IPS-20b (cell line): ENCODE results near the gene ACP7.

Experiments
- H3K27ac ChIP-seq: one replicate; pipeline ENCODE4 v1.5.1; 2013; ENCODE audit warnings: low read length
- H3K27me3 ChIP-seq: 2 replicates; pipeline ENCODE4 v1.6.1; 2013; ENCODE audit warnings: mild to moderate bottlenecking, low read length, inconsistent platforms; ENCODE audit not compliant: insufficient read depth
- H3K36me3 ChIP-seq: 2 replicates; pipeline ENCODE4 v1.6.1; 2013; ENCODE audit warnings: low read depth, mild to moderate bottlenecking, inconsistent platforms, low read length, moderate library complexity; ENCODE audit not compliant: insufficient read depth
- H3K4me1 ChIP-seq: 2 replicates; pipeline ENCODE4 v1.6.1; 2013; ENCODE audit warnings: mild to moderate bottlenecking, control low read depth, inconsistent platforms, low read length, moderate library complexity; ENCODE audit not compliant: insufficient read depth
- H3K4me3 ChIP-seq: 2 replicates; pipeline ENCODE4 v1.5.1; 2013; ENCODE audit warnings: mild to moderate bottlenecking, low read length, inconsistent platforms
- H3K9ac ChIP-seq: 2 replicates; pipeline ENCODE4 v1.6.1; 2013; ENCODE audit warnings: low read depth, mild to moderate bottlenecking, inconsistent platforms, low read length, moderate library complexity
- H3K9me3 ChIP-seq: 2 replicates; pipeline ENCODE4 v1.6.1; 2013; ENCODE audit warnings: mild to moderate bottlenecking, low read depth, low read length, inconsistent platforms; ENCODE audit not compliant: insufficient read depth

Gene ACP7

DNA sequence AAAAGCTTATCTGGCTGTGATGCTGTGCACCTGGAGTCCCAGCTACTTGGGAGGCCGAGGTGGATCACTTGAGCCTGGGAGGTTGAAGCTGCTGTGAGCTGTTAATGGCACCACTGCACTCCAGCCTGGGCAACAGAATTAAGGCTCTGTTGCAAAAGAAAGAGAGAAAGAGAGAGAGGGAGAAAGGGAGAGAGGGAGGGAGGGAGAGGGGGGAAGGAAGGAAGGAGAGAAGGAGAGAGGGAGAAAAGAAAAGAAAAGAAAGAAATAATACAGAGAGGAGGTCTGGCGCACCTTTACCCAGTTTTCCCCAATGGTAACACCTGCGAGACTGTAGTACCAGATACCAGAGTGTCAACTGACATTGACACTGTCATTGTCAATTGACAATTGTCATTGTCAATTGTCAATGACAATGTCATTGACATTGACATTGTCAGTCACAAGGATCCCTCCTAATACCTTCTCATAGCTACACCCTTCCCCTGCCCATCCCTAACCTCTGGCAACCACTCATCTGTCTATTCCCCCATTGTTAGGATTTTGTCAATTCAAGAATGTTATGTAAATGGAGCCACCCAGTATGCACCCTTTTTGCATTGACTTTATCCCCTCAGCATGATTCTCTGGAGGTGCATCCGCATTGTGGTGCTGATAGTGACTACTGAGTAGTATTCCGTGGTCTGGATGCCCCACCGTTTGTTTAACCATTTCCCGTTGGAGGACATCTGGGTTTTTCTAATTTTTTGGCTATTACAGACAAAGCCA lies 62.7 kb downstream of the ACP7 start:
- no peaks in the 10 kb centered on the region for H3K36me3 ChIP-seq
- no peaks in the 10 kb centered on the region for H3K27me3 ChIP-seq
- no peak overlapping the region for H3K27ac ChIP-seq
- H3K4me3 ChIP-seq = peak overlapping the region; percentile 41; the same call in 1 of the 2 replicates
- no peaks in the 10 kb centered on the region for H3K9me3 ChIP-seq
- peaks cover 25% of the 10 kb centered on the region; the same call in 1 of the 2 replicates for H3K4me1 ChIP-seq
- no peak overlapping the region for H3K9ac ChIP-seq

DNA sequence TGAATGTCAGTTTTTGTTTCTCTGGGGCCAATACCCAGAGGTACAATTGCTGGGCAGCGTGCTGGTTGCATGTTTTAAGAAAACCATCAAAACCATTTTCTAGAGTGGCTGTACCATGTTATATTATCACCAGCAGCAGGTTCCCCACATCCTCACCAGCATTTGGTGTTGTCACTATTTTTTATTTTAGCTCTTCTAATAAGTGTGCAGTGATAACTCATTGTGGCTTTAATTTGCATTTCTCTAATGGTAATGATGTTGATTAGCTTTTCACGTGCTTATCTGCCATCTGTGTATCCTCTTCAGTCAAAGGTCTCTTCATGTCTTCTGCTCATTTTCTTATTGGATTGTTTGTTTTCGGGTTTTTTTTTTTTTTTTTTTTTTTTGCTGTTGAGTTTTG lies 63.3 kb downstream of the ACP7 start:
- Histone ChIP-seq H3K4me3 (peak overlapping the region; percentile 41; the same call in 1 of the 2 replicates), H3K9ac (no peak overlapping the region), H3K4me1 (peaks cover 25% of the 10 kb centered on the region; the same call in 1 of the 2 replicates), H3K27me3 (no peaks in the 10 kb centered on the region), H3K27ac (no peak overlapping the region), H3K36me3 (no peaks in the 10 kb centered on the region), H3K9me3 (no peaks in the 10 kb centered on the region)

DNA sequence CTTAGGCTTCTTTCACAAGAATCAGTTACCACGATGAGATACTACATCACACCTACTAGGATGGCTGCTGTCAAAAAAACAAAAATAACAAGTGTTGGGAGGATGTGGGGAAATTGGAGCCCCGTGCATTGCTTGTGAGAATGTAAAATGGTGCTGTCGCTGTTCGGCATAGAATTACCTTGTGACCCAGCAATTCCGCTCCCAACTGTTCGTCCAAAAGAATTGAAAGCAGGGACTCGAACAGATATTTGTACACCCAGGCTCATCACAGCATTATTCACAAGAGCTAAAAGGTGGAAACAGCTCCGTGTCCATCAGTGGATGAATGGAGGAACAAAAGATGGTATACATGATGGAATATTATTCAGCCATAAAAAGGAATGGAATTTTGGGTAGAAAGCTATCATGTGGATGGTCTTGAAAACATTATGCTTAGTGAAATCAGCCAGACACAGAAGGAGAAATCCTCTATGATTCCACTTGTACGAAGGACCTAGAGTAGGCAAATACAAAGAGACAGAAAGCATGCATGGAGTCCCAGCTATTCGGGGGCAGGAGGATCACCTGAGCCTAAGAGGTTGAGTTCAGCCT lies 64.9 kb downstream of the ACP7 start:
- Histone ChIP-seq H3K27ac (no peak overlapping the region), H3K9me3 (no peaks in the 10 kb centered on the region), H3K9ac (no peak overlapping the region), H3K27me3 (no peaks in the 10 kb centered on the region), H3K4me1 (peaks cover 24% of the 10 kb centered on the region; the same call in 1 of the 2 replicates), H3K36me3 (no peaks in the 10 kb centered on the region), H3K4me3 (no peak overlapping the region)

DNA sequence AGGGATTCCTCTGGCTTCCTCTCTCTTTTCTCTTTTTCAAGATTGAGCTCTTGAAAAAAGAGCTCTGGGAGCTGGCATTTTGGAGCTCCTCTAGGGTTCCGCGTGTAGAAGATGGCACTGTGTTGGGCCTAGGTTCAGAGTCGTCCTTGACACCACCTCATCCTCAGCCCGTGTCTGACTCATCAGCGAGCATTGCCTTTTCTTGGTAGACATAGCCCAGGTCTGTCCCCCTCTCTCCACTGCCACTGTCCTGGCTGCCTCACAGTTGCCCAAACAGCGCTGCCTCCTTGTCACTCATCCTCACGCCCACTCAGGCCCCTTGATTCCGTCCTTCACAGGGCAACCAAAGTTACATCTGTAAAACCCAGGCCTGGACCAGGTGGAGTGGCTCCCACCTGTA lies 66.1 kb downstream of the ACP7 start:
- no peaks in the 10 kb centered on the region for H3K27me3 ChIP-seq
- H3K4me3 ChIP-seq = no peak overlapping the region
- H3K27ac ChIP-seq = no peak overlapping the region
- H3K36me3 ChIP-seq = no peaks in the 10 kb centered on the region
- H3K9ac ChIP-seq = no peak overlapping the region
- peaks cover 20% of the 10 kb centered on the region for H3K4me1 ChIP-seq
- H3K9me3 ChIP-seq = no peaks in the 10 kb centered on the region

- no peaks in the 10 kb centered on the region for H3K9me3 ChIP-seq
- H3K27me3 ChIP-seq = no peaks in the 10 kb centered on the region
- no peak overlapping the region for H3K27ac ChIP-seq
- H3K36me3 ChIP-seq = no peaks in the 10 kb centered on the region
- no peak overlapping the region for H3K9ac ChIP-seq
- H3K4me3 ChIP-seq = no peak overlapping the region
- peaks cover 16% of the 10 kb centered on the region for H3K4me1 ChIP-seq
Observed at GRCh38 chr19:39150807-39151600, 66.8 kb downstream of the ACP7 start.

DNA sequence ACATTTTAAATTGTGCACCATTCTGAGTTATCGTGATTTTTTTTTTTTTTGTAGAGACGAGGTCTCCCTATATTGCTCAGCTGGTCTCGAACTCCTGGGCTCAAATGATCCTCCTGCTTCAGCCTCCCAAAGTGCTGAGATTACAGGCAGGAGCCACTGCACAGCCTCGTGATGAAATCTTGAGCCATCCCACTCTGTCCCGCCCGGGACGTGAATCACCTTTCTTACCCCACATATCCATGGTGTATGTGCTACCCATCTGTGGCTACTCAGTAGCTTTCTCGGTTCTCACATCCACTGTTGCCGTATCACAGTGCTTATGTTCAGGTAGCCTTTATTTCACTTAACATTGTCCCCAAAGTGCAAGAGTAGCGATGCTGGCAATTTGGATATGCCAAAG lies 67.9 kb downstream of the ACP7 start:
- H3K9ac ChIP-seq = no peak overlapping the region
- no peaks in the 10 kb centered on the region for H3K36me3 ChIP-seq
- no peak overlapping the region for H3K4me3 ChIP-seq
- H3K27me3 ChIP-seq = no peaks in the 10 kb centered on the region
- no peak overlapping the region for H3K27ac ChIP-seq
- peaks cover 8% of the 10 kb centered on the region for H3K4me1 ChIP-seq
- H3K9me3 ChIP-seq = no peaks in the 10 kb centered on the region

DNA sequence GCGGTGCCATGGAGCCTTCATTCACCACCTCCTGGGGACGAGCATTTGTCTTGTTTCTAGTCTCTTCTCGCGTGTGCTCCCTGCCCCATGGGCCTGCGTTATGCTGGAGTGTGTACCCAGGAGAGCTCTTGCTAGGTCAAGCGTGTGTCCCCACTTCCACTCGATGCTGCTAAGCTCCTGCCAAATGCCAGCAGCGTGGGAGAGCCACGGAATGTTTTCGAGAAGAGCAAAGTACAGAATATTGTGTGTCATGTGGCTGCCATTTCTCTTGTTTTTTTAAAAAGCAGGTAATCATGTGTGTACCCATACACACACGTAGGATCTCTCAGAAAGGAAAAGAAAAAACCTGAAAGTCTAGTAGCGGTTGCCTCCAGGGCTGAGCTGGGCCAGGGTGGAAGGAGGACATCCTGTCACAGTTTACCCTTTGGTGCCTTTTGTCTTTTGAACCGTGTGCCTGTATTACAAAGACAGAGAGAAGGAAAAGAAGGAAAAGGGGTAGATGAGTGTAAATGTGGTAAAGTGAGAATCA lies 70.0 kb downstream of the ACP7 start:
- H3K4me3 ChIP-seq = no peak overlapping the region
- H3K27me3 ChIP-seq = no peaks in the 10 kb centered on the region
- H3K9ac ChIP-seq = no peak overlapping the region
- no peak overlapping the region for H3K27ac ChIP-seq
- H3K36me3 ChIP-seq = no peaks in the 10 kb centered on the region
- H3K9me3 ChIP-seq = no peaks in the 10 kb centered on the region
- peaks cover 8% of the 10 kb centered on the region for H3K4me1 ChIP-seq

DNA sequence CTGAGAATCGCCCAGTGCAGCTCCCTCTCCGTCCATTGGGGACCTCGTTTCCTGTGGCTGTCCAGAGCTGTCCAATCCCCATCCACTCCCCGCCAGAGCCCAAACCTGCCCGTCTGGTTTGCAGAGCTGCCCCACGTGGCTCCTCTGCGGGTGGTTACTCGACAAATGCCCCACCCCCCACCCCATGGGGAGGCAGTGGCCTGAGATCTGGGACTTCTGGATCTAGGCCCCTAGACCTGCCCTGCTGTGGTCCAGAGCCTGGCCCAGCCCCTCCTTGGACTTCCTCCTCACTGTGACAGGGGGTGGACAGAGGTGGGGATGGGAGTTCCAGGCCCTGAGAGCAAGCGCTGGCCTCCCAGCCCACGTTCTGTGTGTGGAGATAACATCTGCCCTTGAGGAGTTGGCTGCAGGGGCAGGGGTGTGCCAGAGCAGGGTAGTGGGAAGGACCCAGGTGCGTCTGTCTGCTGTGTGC lies 70.5 kb downstream of the ACP7 start:
- Histone ChIP-seq H3K4me3 (no peak overlapping the region), H3K36me3 (no peaks in the 10 kb centered on the region), H3K9ac (no peak overlapping the region), H3K4me1 (peaks cover 8% of the 10 kb centered on the region), H3K9me3 (no peaks in the 10 kb centered on the region), H3K27me3 (no peaks in the 10 kb centered on the region), H3K27ac (no peak overlapping the region)

GRCh38 chr19:39155114-39155700 lies 71.0 kb downstream of the ACP7 start:
- H3K4me1 ChIP-seq = peaks cover 8% of the 10 kb centered on the region
- no peak overlapping the region for H3K27ac ChIP-seq
- no peaks in the 10 kb centered on the region for H3K9me3 ChIP-seq
- no peaks in the 10 kb centered on the region for H3K27me3 ChIP-seq
- no peaks in the 10 kb centered on the region for H3K36me3 ChIP-seq
- H3K9ac ChIP-seq = no peak overlapping the region
- no peak overlapping the region for H3K4me3 ChIP-seq

DNA sequence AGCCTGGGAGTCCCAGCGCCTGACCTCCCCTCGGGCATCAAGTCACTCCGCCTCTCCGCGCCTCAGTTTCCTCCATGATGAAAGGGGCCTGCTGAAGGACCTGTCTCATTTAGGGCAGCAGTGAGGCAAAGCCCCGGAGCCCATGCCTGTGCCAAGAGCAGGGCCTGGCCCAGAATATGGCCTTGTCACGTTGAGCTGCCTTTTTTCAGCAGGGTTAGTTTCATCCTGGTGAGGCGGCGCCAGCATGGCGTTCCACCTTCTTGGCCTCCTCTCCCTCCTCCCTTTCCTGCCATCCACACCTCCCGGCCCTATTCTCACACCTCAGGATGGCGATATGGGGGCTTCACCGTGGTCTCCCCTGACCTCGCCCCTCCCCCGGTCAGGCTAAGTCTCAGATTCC lies 71.6 kb downstream of the ACP7 start:
- Histone ChIP-seq H3K4me1 (peaks cover 8% of the 10 kb centered on the region), H3K9me3 (no peaks in the 10 kb centered on the region), H3K4me3 (no peak overlapping the region), H3K27me3 (no peaks in the 10 kb centered on the region), H3K9ac (no peak overlapping the region), H3K27ac (no peak overlapping the region), H3K36me3 (no peaks in the 10 kb centered on the region)
